ENCODE measurements around the gene FAM124B. TPM values are rescaled to one million over a fixed set of nuclear protein-coding genes. Genes with fewer than 3 reads are reported as not detected.

FAM124B gene
- total and polyA plus RNA-seq, 2 of the 8 experiments (the other 6 are each of a cell fraction or from before 2014, with no cell fraction given): 2.1 to 2.6 TPM

DNA sequence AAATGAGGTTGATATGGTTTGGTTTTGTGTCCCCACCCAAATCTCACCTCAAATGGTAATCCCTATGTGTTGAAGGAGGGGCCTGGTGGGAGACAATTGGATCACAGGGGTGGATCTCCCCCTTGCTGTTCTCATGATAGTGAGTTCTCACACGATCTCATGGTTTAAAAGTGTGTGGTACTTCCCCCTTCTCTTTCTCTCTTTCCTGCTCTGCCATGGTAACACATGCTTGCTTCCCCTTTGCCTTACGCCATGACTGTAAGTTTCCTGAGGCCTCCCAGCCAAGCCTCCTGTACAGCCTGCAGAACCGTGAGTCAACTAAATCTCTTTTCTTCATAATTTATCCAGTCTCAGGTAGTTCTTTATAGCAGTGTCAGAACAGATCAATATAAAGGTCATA lies 24.7 kb upstream of the FAM124B start (continued):
- TF ChIP-seq CHD7 (IDR thresholded peaks at IDR 0.05; ENCODE audit: insufficient replicate concordance, low read length): no peak
- no peak for TF ChIP-seq CBX8 (IDR thresholded peaks at IDR 0.05; ENCODE audit: borderline replicate concordance, low read depth, low read length)
- TF ChIP-seq GTF2F1 (IDR thresholded peaks at IDR 0.05; ENCODE audit: borderline replicate concordance, low read depth, low read length): no peak
- no peak for TF ChIP-seq BCL11A (IDR thresholded peaks at IDR 0.05; ENCODE audit: low read depth in 2 of 2, low read length in 2 of 2)
- TF ChIP-seq PHF8 (conservative IDR thresholded peaks at IDR 0.05; ENCODE audit: low read depth, low read length): no peak
- no peak for TF ChIP-seq TAF7 (optimal IDR thresholded peaks at IDR 0.05; ENCODE audit: borderline replicate concordance, low read depth, low read length)
- TF ChIP-seq FOSL1 (IDR thresholded peaks at IDR 0.05; ENCODE audit: insufficient read depth, low read depth, low read length): no peak
- no peak for TF ChIP-seq SP1 (IDR thresholded peaks at IDR 0.05; ENCODE audit: low read depth, low read length)
- TF ChIP-seq CTCF (IDR thresholded peaks at IDR 0.05; ENCODE audit: control extremely low read depth in 1 of 3, insufficient read depth in 1 of 3, low read depth in 1 of 3, low read length in 3 of 3): no peak

Data from H1 (cell line).